Common myeloid progenitor, CD34-positive (primary cell): Measurements from ENCODE around the gene UBE2S.

Experiments
- CTCF ChIA-PET: fragments of 350-600 bp; sonication (Branson Sonifier 250); formaldehyde crosslinking; loops from one replicate; lab custom pipeline; 2021; ENCODE audit warnings: antibody characterized with exemption; lab: Charles Lee
- POLR2A ChIA-PET: fragments of 350-600 bp; sonication (Branson Sonifier 250); formaldehyde crosslinking; loops from one replicate; lab custom pipeline; 2021; ENCODE audit warnings: antibody characterized with exemption; lab: Charles Lee
- DNase-seq, 3 donors: peaks; one replicate each; pipeline versions ENCODE4 v3.0.0 to v3.0.0-alpha.2; 2013
- H3K27ac ChIP-seq, 2 experiments: 1 replicate in 1 of 2; 2 replicates in 1 of 2; pipeline ENCODE4 v1.7.0; 2013; ENCODE audit warnings: inconsistent platforms in 2 of 2, low read length in 2 of 2, mild to moderate bottlenecking in 2 of 2, low read depth in 1 of 2, moderate library complexity in 1 of 2; ENCODE audit not compliant: severe bottlenecking in 2 of 2, insufficient read depth in 1 of 2, poor library complexity in 1 of 2
- H3K27me3 ChIP-seq, 5 experiments: replicated peaks in 2 of 5; 1 replicate in 3 of 5; 2 replicates in 2 of 5; pipeline versions ENCODE4 v1.6.1 to v1.7.0; 2013; ENCODE audit warnings: low read length in 4 of 5, mild to moderate bottlenecking in 2 of 5, moderate library complexity in 2 of 5, inconsistent platforms in 1 of 5; ENCODE audit not compliant: insufficient read depth in 5 of 5, control insufficient read depth in 4 of 5
- H3K36me3 ChIP-seq, 4 experiments: 1 replicate in 2 of 4; 2 replicates in 2 of 4; pipeline versions ENCODE4 v1.6.1 to v1.7.0; 2013; ENCODE audit warnings: low read length in 3 of 4, control low read depth in 1 of 4, mild to moderate bottlenecking in 1 of 4; ENCODE audit not compliant: control insufficient read depth in 4 of 4, insufficient read depth in 4 of 4
- H3K4me1 ChIP-seq, 4 experiments: 1 replicate in 3 of 4; 2 replicates in 1 of 4; pipeline versions ENCODE4 v1.6.1 to v1.7.1; 2013; ENCODE audit warnings: low read length in 3 of 4, mild to moderate bottlenecking in 3 of 4, control low read depth in 1 of 4, inconsistent platforms in 1 of 4, moderate library complexity in 1 of 4; ENCODE audit not compliant: control insufficient read depth in 4 of 4, insufficient read depth in 4 of 4; ENCODE audit errors: control extremely low read depth in 1 of 4
- H3K4me3 ChIP-seq, 7 experiments: 1 replicate in 4 of 7; 2 replicates in 3 of 7; pipeline versions ENCODE4 v1.5.1 to v1.7.0; 2013; ENCODE audit warnings: mild to moderate bottlenecking in 7 of 7, low read length in 6 of 7, moderate library complexity in 6 of 7, inconsistent platforms in 2 of 7, low read depth in 2 of 7, control low read depth in 1 of 7; ENCODE audit not compliant: insufficient read depth in 4 of 7, control insufficient read depth in 1 of 7; ENCODE audit errors: extremely low read depth in 1 of 7
- H3K9me3 ChIP-seq, 5 experiments: 1 replicate in 4 of 5; 2 replicates in 1 of 5; pipeline versions ENCODE4 v1.6.1 to v1.7.1; 2013; ENCODE audit warnings: low read length in 4 of 5, mild to moderate bottlenecking in 2 of 5, inconsistent platforms in 1 of 5, low read depth in 1 of 5, moderate library complexity in 1 of 5; ENCODE audit not compliant: control insufficient read depth in 4 of 5, insufficient read depth in 2 of 5; ENCODE audit errors: control extremely low read depth in 1 of 5
- WGBS: methylation state at CpG from one replicate; pipeline ENCODE4 v1.1.5; 2013; ENCODE audit not compliant: insufficient coverage; 5-methylcytosine and 5-hydroxymethylcytosine counted together

Gene UBE2S

GRCh38 chr19:55379174-55379573, 28.4 kb downstream of the UBE2S start:
- Histone ChIP-seq H3K27ac (no peak overlapping the region), H3K27me3 (peaks cover 0 to 35% (median 6%) of the 10 kb centered on the region in 5 experiments), H3K36me3 (no peaks in the 10 kb centered on the region), H3K4me1 (peaks cover 0 to 15% (median 11%) of the 10 kb centered on the region in 4 experiments), H3K4me3 (no peak overlapping the region), H3K9me3 (no peaks in the 10 kb centered on the region)
- ChIA-PET POLR2A (no interaction called here), CTCF (no interaction called here)
- WGBS, result 100% methylated on average over 1 of the region's 11 CpGs
- DNase-seq, result no peak

GRCh38 chr19:55377356-55378131, 30.0 kb downstream of the UBE2S start:
- peaks cover 0 to 12% (median 8%) of the 10 kb centered on the region in 4 experiments for H3K4me1 ChIP-seq
- no peak for DNase-seq
- H3K9me3 ChIP-seq, result no peaks in the 10 kb centered on the region
- H3K4me3 ChIP-seq, result no peak overlapping the region
- WGBS, result 64% methylated on average over 43 of the region's 43 CpGs
- H3K27ac ChIP-seq, result no peak overlapping the region
- no peaks in the 10 kb centered on the region for H3K36me3 ChIP-seq
- POLR2A ChIA-PET, result no interaction called here
- peaks cover 0 to 51% (median 6%) of the 10 kb centered on the region in 5 experiments for H3K27me3 ChIP-seq
- CTCF ChIA-PET, result interaction anchor here (0.5 kb wide), 1 partner anchor 18 kb away, joined by 3 read pairs; no protein-coding TSS in a partner anchor

- Histone ChIP-seq H3K4me1 (peaks cover 0 to 14% (median 12%) of the 10 kb centered on the region in 4 experiments), H3K4me3 (no peak within 1 kb of the TSS), H3K27me3 (peaks cover 0 to 61% (median 12%) of the 10 kb centered on the region in 5 experiments), H3K27ac (no peak within 1 kb of the TSS), H3K36me3 (no peaks in the 10 kb centered on the region), H3K9me3 (no peaks in the 10 kb centered on the region)
- WGBS, result 67% methylated on average over 15 of the region's 21 CpGs
- CTCF ChIA-PET, result no interaction called here
- no peak for DNase-seq
- POLR2A ChIA-PET, result no interaction called here
Observed at GRCh38 chr19:55376241-55376933, 31.2 kb downstream of the UBE2S start, which contains the start of gene TMEM190. TSS of gene TMEM190 (plus strand) at chr19:55376826. CDS start at chr19:55376854, 28 bp downstream.

- CTCF ChIA-PET, result interaction anchor here (0.6 to 1.3 kb wide), 2 partner anchors 10 to 85 kb away, joined by 3 to 4 read pairs; no protein-coding TSS in a partner anchor
- WGBS, result 48% methylated on average over 14 of the region's 31 CpGs
- DNase-seq, result no peak
- H3K9me3 ChIP-seq, result no peaks in the 10 kb centered on the region
- peaks cover 0 to 81% (median 19%) of the 10 kb centered on the region in 5 experiments for H3K27me3 ChIP-seq
- peaks cover 0 to 22% (median 18%) of the 10 kb centered on the region in 4 experiments for H3K4me1 ChIP-seq
- no peak overlapping the region for H3K4me3 ChIP-seq
- H3K36me3 ChIP-seq, result no peaks in the 10 kb centered on the region
- H3K27ac ChIP-seq, result no peak overlapping the region
- POLR2A ChIA-PET, result no interaction called here
Observed at GRCh38 chr19:55373993-55374757, 33.4 kb downstream of the UBE2S start.

- POLR2A ChIA-PET, result interaction anchor here (1.4 kb wide), 1 partner anchor 10 kb away, joined by 4 read pairs; the partner anchor contains the start of gene TMEM238
- no peak overlapping the region for H3K4me3 ChIP-seq
- no peaks in the 10 kb centered on the region for H3K36me3 ChIP-seq
- H3K9me3 ChIP-seq, result no peaks in the 10 kb centered on the region
- H3K4me1 ChIP-seq, result peaks cover 0 to 27% (median 20%) of the 10 kb centered on the region in 4 experiments
- CTCF ChIA-PET, result interaction anchor here (0.6 to 1.2 kb wide), 3 partner anchors 10 to 84 kb away, joined by 3 to 5 read pairs (median 3); partner anchors contain the start of gene GARIN5B
- H3K27ac ChIP-seq, result no peak overlapping the region
- 63% methylated on average over 4 of the region's 9 CpGs for WGBS
- H3K27me3 ChIP-seq, result peaks cover 0 to 89% (median 19%) of the 10 kb centered on the region in 5 experiments
- DNase-seq, result no peak
Observed at GRCh38 chr19:55373306-55373992, 34.1 kb downstream of the UBE2S start.
